COLO668 (cell line): ENCODE measurements around the gene CSNK1D.
"Not testable (repeated sequence)": the region's sequence is repeated elsewhere in the genome, so short reads cannot be mapped to it uniquely, and the experiment has no call there.

Experiments
- DNase-seq: peaks from one replicate; lab custom pipeline; 2025; ENCODE audit not compliant: unreplicated experiment; lab: John Stamatoyannopoulos, UW

Gene CSNK1D

GRCh38 chr17:82217120-82217529, 56.4 kb downstream of the CSNK1D start:
- no peak for DNase-seq

- no peak for DNase-seq
Observed at GRCh38 chr17:82216301-82217119, 57.0 kb downstream of the CSNK1D start.

- no peak for DNase-seq
Observed at GRCh38 chr17:82215972-82216300, 57.6 kb downstream of the CSNK1D start.

GRCh38 chr17:82215095-82215971, 58.2 kb downstream of the CSNK1D start:
- DNase-seq: no peak

GRCh38 chr17:82214012-82214628, 59.4 kb downstream of the CSNK1D start:
- no peak for DNase-seq

- DNase-seq: peak; percentile 26
Observed at GRCh38 chr17:82213251-82214011, 60.1 kb downstream of the CSNK1D start.

GRCh38 chr17:82212331-82213250, 60.9 kb downstream of the CSNK1D start, which contains the start of gene CCDC57:
Gene CCDC57, minus strand, starts transcription at chr17:82212842. Its CDS starts 10,898 bp downstream, at chr17:82201944.
- DNase-seq: peak; percentile 85

- not testable (repeated sequence) for DNase-seq
Observed at GRCh38 chr17:82210655-82211054, 62.8 kb downstream of the CSNK1D start.

GRCh38 chr17:82205720-82206508, 67.6 kb downstream of the CSNK1D start:
- DNase-seq: peak; percentile 81

GRCh38 chr17:82204831-82205719, 68.4 kb downstream of the CSNK1D start:
- peak; percentile 78 for DNase-seq

GRCh38 chr17:82203920-82204319, 69.6 kb downstream of the CSNK1D start:
- no peak for DNase-seq

GRCh38 chr17:82202981-82203380, 70.5 kb downstream of the CSNK1D start:
- no peak for DNase-seq

GRCh38 chr17:82201498-82201910, 72.0 kb downstream of the CSNK1D start:
- DNase-seq: peak; percentile 7

GRCh38 chr17:82200743-82201497, 72.6 kb downstream of the CSNK1D start:
- no peak for DNase-seq

GRCh38 chr17:82200135-82200534, 73.4 kb downstream of the CSNK1D start:
- DNase-seq: no peak

- DNase-seq: no peak
Observed at GRCh38 chr17:82199496-82199895, 74.0 kb downstream of the CSNK1D start.

- no peak for DNase-seq
Observed at GRCh38 chr17:82198092-82198491, 75.4 kb downstream of the CSNK1D start.
